Measurements from ENCODE around the gene FBXO31. TPM values are rescaled to one million over a fixed set of nuclear protein-coding genes. Genes with fewer than 3 reads are reported as not detected.

Gene FBXO31
- total and polyA plus RNA-seq, 2 experiments from 2014 or later: 15.4 to 26.1 TPM

DNA sequence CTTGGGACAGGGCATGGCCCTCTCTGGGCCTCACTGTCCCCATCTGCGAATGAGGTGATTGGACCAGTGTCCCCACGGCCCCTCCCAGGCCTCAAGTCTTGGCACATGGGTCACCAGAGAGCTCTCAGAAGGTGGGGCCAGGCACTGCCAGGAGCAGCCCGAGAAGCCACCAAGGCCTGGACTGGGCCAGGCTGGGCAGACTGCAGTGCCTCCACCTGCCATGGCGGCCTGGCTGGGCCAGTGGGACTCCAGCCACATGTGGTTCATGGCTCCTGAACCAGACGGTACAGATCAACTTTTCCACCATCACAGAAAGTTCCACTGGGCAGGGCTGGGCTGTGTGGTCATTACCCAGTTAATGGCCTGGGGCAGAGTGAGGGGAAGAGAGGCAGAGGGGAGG is 86.2 kb downstream of the FBXO31 start:
- TF ChIP-seq, protein P1, sequence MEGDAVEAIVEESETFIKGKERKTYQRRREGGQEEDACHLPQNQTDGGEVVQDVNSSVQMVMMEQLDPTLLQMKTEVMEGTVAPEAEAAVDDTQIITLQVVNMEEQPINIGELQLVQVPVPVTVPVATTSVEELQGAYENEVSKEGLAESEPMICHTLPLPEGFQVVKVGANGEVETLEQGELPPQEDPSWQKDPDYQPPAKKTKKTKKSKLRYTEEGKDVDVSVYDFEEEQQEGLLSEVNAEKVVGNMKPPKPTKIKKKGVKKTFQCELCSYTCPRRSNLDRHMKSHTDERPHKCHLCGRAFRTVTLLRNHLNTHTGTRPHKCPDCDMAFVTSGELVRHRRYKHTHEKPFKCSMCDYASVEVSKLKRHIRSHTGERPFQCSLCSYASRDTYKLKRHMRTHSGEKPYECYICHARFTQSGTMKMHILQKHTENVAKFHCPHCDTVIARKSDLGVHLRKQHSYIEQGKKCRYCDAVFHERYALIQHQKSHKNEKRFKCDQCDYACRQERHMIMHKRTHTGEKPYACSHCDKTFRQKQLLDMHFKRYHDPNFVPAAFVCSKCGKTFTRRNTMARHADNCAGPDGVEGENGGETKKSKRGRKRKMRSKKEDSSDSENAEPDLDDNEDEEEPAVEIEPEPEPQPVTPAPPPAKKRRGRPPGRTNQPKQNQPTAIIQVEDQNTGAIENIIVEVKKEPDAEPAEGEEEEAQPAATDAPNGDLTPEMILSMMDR (IDR thresholded peaks at IDR 0.05; ENCODE audit: low read depth, low read length): no peak
- Histone ChIP-seq H3K4me3 (no peak overlapping the region), H3K4me1 (ENCODE audit: low read depth) (no peaks in the 10 kb centered on the region), H3K27ac (no peak overlapping the region), H3K27me3 (no peaks in the 10 kb centered on the region), H3K9me3 (ENCODE audit: low read depth) (no peaks in the 10 kb centered on the region), H3K36me3 (no peaks in the 10 kb centered on the region)
- no peak for DNase-seq (ENCODE audit: low read depth in 1 of 2, low spot score in 1 of 2)

DNA sequence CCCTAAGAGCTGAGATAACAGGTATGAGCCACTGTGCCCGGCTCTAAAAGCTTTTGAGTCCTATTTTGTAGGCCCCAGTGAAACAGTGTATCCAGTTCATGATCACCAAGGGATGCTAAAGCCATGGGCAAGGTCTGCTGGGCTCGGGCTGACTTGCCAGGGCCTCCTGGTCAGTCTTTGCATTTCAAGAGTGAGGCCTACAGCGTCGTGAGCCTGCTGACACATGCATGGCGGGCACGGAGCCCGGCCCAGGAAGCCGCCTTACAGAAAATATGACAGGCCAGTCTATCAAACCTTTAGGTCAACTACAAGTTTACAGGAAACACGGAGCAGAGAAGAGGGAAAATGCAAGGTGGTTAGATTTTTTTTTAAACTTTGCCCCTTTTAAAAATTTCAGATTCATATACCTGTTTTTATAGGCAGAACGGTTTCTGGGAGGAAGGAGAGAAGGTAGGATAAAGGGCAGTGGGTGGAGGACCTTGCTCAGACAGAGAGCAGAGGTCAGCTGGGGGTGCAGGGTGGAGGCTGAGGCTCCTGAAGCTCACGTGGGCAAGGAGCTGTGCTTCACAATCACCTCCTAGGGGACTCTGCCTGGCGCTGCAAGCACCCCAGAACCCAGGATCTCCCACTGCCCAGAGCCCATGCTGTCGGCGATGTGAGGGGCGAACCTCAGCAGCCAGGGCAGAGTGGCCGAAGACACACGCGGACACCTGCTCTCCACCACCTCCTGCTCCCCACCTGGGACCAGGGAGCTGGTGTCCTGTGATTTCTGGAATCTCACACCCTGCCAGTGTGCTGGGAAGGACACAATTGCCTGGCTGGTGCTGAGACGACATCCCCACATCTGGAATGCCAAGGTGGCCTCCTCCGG is 87.7 kb downstream of the FBXO31 start:
- Histone ChIP-seq H3K36me3 (no peaks in the 10 kb centered on the region), H3K4me1 (ENCODE audit: low read depth) (no peaks in the 10 kb centered on the region), H3K27ac (no peak overlapping the region), H3K4me3 (no peak overlapping the region), H3K27me3 (no peaks in the 10 kb centered on the region), H3K9me3 (ENCODE audit: low read depth) (no peaks in the 10 kb centered on the region)
- no peak for DNase-seq (ENCODE audit: low read depth in 1 of 2, low spot score in 1 of 2)
- TF ChIP-seq, protein P1 (IDR thresholded peaks at IDR 0.05; ENCODE audit: low read depth, low read length): no peak

DNA sequence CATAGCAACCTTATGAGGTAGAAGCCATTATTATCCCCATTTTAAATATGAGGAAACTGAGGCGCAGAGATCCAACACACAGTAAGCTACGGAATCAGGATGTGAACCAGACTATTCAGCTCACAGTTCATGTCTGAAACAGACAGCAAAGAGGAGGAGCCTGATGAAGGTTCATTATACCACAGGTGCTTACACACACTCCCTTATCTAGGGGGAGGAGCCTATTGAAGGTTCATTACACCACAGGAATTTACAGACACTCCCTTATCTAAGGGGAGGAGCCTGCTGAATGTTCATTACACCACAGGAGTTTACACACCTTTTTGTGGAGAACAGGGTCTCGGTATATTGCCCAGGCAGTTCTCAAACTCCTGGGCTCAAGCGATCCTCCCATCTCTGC is 88.3 kb downstream of the FBXO31 start:
- Histone ChIP-seq H3K27me3 (no peaks in the 10 kb centered on the region), H3K36me3 (no peaks in the 10 kb centered on the region), H3K27ac (no peak overlapping the region), H3K9me3 (ENCODE audit: low read depth) (no peaks in the 10 kb centered on the region), H3K4me3 (no peak overlapping the region), H3K4me1 (ENCODE audit: low read depth) (no peaks in the 10 kb centered on the region)
- no peak for DNase-seq (ENCODE audit: low read depth in 1 of 2, low spot score in 1 of 2)
- TF ChIP-seq, protein P1 (IDR thresholded peaks at IDR 0.05; ENCODE audit: low read depth, low read length): no peak

DNA sequence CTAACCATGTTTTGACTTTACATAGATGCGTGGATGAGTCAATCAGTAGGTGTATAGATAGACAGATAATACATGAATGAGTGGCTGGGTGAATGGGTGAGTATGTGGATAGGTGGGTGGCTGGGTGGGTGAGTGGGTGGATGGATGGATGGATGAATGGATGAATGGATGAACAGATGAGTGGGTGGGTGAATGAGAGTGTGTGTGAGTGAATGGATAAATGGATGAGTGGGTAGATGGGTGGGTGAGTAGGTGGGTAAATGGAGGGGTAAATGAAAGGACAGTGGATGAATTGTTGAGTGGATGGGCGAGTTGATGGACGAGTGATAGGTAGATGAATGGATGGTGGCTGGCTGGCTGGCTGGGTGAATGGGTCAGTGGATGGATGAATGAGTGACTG is 89.6 kb downstream of the FBXO31 start:
- H3K27ac ChIP-seq: no peak overlapping the region
- no peaks in the 10 kb centered on the region for H3K9me3 ChIP-seq (ENCODE audit: low read depth)
- H3K4me3 ChIP-seq: no peak overlapping the region
- no peaks in the 10 kb centered on the region for H3K27me3 ChIP-seq
- no peaks in the 10 kb centered on the region for H3K36me3 ChIP-seq
- TF ChIP-seq, protein P1 (IDR thresholded peaks at IDR 0.05; ENCODE audit: low read depth, low read length): no peak
- no peaks in the 10 kb centered on the region for H3K4me1 ChIP-seq (ENCODE audit: low read depth)
- no peak for DNase-seq (ENCODE audit: low read depth in 1 of 2, low spot score in 1 of 2)

DNA sequence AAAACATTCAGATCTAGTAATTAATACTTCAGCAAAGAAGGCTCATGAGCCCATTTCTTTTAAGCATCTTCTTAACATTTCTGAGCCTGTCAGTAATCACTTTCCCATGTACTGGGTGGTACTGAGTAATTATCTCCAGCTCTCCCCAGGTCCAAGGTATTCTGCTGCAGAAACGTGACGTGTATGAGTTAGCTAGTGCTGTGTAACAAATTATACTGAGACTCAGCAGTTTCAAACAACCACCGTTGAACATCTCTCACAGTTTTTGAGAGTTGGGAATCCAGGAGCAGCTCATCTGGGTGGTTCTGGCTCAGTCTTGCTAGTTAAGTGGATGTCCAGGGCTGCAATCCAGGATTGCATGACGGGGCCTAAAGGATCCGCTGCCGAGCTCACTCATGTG is 91.6 kb downstream of the FBXO31 start:
- H3K27ac ChIP-seq: no peak overlapping the region
- no peak overlapping the region for H3K4me3 ChIP-seq
- no peaks in the 10 kb centered on the region for H3K27me3 ChIP-seq
- DNase-seq (ENCODE audit: low read depth in 1 of 2, low spot score in 1 of 2): no peak
- no peaks in the 10 kb centered on the region for H3K4me1 ChIP-seq (ENCODE audit: low read depth)
- no peaks in the 10 kb centered on the region for H3K9me3 ChIP-seq (ENCODE audit: low read depth)
- H3K36me3 ChIP-seq: no peaks in the 10 kb centered on the region
- TF ChIP-seq, protein P1 (IDR thresholded peaks at IDR 0.05; ENCODE audit: low read depth, low read length): no peak
